Adrenal gland (tissue), 5 donors: ENCODE measurements around the gene FAM184B.

Experiments
- POLR2A ChIP-seq, 2 donors: fragments of 450-650 bp; IDR thresholded peaks; one replicate each; pipeline ENCODE4 v1.6.1; 2017; ENCODE audit warnings: antibody characterized with exemption in 2 of 2, mild to moderate bottlenecking in 2 of 2, moderate library complexity in 1 of 2
- TF ChIP-seq, protein P1 (sequence below), 6 experiments: fragments of 450-650 bp in 4 of 6; fragments of 200-600 bp in 2 of 6; sonication (generic) in 1 of 6; IDR thresholded peaks; 1 replicate in 5 of 6; 2 replicates in 1 of 6; pipeline versions ENCODE4 v1.5.1 to v1.8.0; 2016 to 2021; ENCODE audit warnings: antibody characterized with exemption in 6 of 6, mild to moderate bottlenecking in 2 of 6, moderate library complexity in 1 of 6
- donor health status: DM: no; HTN: no; CAD: no.

DNA sequence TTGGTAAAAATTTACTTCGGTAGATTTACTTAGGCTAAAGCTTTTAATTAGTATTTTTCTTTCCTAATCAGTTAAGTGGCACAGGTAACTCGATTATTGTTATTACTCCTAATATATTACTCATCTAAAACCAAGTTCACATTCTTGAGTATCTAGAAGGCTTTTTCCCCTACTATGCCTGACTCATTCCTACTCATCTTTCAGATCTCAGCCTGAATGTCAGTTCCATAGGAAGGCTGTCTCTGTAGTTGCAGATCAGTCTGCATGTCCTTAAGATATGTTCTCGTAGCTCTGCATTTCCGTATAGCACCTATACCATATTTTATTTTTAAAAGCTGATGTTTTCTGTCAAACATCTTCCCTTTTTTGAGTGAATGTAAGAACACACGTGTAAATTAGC is 5.9 kb upstream of the FAM184B start:
- TF ChIP-seq, protein P1, sequence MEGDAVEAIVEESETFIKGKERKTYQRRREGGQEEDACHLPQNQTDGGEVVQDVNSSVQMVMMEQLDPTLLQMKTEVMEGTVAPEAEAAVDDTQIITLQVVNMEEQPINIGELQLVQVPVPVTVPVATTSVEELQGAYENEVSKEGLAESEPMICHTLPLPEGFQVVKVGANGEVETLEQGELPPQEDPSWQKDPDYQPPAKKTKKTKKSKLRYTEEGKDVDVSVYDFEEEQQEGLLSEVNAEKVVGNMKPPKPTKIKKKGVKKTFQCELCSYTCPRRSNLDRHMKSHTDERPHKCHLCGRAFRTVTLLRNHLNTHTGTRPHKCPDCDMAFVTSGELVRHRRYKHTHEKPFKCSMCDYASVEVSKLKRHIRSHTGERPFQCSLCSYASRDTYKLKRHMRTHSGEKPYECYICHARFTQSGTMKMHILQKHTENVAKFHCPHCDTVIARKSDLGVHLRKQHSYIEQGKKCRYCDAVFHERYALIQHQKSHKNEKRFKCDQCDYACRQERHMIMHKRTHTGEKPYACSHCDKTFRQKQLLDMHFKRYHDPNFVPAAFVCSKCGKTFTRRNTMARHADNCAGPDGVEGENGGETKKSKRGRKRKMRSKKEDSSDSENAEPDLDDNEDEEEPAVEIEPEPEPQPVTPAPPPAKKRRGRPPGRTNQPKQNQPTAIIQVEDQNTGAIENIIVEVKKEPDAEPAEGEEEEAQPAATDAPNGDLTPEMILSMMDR (IDR thresholded peaks at IDR 0.05): no peak
- TF ChIP-seq POLR2A (IDR thresholded peaks at IDR 0.05): no peak
